HG03103 (cell line): Measurements from ENCODE around the gene MYL3.

Experiments
- ATAC-seq: cut with Tn5 transposase; IDR thresholded peaks from one replicate; pipeline ENCODE4 v1.9.1; 2021; ENCODE audit warnings: low read depth; ENCODE audit not compliant: unreplicated experiment

The MYL3 gene

GRCh38 chr3:46900007-46900292 lies 36.7 kb upstream of the MYL3 start:
- no peak for ATAC-seq

GRCh38 chr3:46899151-46900006 lies 36.1 kb upstream of the MYL3 start:
- no peak for ATAC-seq

- ATAC-seq = no peak
Measured at GRCh38 chr3:46898321-46899150, 35.3 kb upstream of the MYL3 start.

- ATAC-seq = no peak
Measured at GRCh38 chr3:46897829-46898320, 34.6 kb upstream of the MYL3 start.

- ATAC-seq = no peak
Measured at GRCh38 chr3:46897031-46897430, 33.8 kb upstream of the MYL3 start.

GRCh38 chr3:46896386-46896785 lies 33.1 kb upstream of the MYL3 start:
- ATAC-seq = no peak

- no peak for ATAC-seq
Measured at GRCh38 chr3:46895761-46896160, 32.5 kb upstream of the MYL3 start.

GRCh38 chr3:46895204-46895660 lies 32.0 kb upstream of the MYL3 start:
- ATAC-seq = no peak

GRCh38 chr3:46894256-46894655 lies 31.0 kb upstream of the MYL3 start:
- no peak for ATAC-seq

- no peak for ATAC-seq
Measured at GRCh38 chr3:46893763-46894162, 30.5 kb upstream of the MYL3 start.

- ATAC-seq = no peak
Measured at GRCh38 chr3:46893146-46893748, 30.0 kb upstream of the MYL3 start.

GRCh38 chr3:46892285-46893145 lies 29.3 kb upstream of the MYL3 start:
- ATAC-seq = no peak

- ATAC-seq = no peak
Measured at GRCh38 chr3:46891132-46891531, 27.9 kb upstream of the MYL3 start.

- ATAC-seq = no peak
Measured at GRCh38 chr3:46890132-46890531, 26.9 kb upstream of the MYL3 start.

- ATAC-seq = no peak
Measured at GRCh38 chr3:46889381-46890110, 26.3 kb upstream of the MYL3 start.

GRCh38 chr3:46888705-46889104 lies 25.5 kb upstream of the MYL3 start:
- no peak for ATAC-seq

GRCh38 chr3:46887980-46888494 lies 24.8 kb upstream of the MYL3 start:
- ATAC-seq = no peak

GRCh38 chr3:46885612-46886011 lies 22.4 kb upstream of the MYL3 start:
- ATAC-seq = no peak

GRCh38 chr3:46884929-46885328 lies 21.7 kb upstream of the MYL3 start:
- no peak for ATAC-seq
